UCSD-AML1 (cell line): ENCODE measurements around the gene MINDY4.
A peak's percentile ranks its signal among the peaks of the same experiment; 100 is the strongest.

Experiments
- DNase-seq: peaks from one replicate; lab custom pipeline; 2025; ENCODE audit not compliant: unreplicated experiment; lab: John Stamatoyannopoulos, UW

MINDY4 gene

DNA sequence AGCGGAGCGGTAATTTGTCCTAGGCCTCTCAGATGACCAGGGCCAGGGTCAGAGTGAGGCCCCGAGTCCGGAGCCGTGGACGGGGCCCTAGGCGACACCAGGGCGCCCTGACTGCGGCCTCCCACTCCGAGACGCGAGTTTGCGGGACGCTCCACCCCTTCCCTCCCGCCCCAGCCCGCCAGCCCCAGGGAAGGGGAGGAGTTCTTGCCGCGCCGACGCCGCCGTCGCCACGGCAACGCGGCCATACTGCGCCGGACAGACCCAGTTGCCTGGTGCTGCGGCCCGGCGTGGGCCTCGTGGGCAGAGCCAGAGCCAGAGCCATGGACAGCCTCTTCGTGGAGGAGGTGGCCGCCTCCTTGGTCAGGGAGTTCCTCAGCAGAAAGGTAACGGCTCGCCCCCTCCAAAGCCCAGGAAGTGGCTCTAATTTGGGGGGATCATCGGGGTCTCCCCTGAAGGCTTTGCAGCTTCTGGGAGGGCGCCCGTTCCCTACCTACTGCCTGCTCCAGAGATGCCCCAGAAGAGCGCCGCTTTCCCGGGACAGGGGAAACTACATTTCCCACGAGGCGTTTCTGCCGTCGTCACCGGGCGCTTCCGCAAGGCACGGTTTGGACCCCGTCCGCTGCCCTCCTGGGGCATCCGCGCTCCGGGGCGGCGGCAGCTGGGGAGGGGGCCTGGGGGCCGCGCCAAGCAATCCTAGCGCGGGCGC, at the start of gene MINDY4:
Gene MINDY4 (plus strand): TSS at position 244 of the 706 bp plus-strand sequence. CDS start 77 bp downstream, at position 321.
- DNase-seq: no peak

DNA sequence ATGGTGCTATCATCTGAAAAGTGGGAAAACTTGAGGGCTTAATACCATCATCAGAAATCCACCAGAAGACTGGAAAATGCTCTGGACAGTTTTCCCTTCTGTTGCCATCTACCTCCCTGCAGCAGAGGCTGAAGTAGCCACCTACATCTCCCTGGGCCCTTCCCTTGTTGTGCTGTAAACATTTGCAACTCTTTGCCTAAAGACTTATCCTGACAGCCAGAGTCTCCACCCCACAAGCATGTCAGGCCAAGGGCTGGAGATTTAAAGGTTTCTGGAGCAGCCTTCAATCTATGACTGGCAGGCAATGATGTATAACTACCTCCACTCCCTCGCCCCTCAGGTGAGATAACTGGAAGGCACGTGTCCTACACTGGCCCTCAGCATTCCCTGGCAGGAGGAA, 49.0 kb upstream of the MINDY4 start:
- DNase-seq: no peak

DNA sequence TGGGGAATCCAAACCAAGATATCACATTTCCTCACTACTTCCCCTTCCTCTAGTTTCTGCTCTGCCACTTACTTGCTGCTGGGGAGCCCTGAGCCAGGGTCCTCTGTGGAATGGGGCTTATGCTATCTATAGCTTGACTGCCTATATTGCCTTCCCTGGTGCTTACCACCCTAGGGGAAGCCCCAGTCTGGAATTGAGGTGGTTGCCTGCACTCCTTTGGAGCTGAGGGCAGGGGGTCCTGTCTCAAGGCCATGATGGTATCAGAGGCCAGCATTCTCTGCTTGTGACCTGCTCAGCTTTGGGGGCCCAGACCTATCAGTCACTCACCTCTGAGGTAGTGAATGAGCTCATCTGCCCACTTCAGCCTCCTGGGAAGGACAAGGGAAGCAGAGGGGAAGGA, 48.5 kb upstream of the MINDY4 start:
- DNase-seq: no peak

DNA sequence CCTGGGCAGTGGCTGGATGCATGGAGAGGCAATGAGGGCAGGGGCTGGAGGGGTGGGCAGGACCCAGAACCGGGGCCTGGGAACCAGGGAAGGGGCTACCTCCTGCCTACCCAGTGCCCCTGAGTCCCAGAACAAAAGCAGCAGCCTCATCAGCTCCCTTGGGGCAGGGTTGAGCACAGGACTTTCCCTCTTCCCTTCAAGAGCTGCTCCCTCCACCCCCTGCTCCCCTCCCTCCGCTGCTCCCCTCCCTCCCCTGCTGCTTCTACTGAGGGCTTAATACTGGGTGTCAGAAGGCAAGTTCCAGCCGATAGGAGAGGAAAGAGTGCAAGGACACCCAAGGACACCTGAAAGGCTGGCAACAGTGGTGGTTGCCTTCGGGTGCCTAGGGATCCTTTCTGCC, 47.4 kb upstream of the MINDY4 start:
- no peak for DNase-seq

DNA sequence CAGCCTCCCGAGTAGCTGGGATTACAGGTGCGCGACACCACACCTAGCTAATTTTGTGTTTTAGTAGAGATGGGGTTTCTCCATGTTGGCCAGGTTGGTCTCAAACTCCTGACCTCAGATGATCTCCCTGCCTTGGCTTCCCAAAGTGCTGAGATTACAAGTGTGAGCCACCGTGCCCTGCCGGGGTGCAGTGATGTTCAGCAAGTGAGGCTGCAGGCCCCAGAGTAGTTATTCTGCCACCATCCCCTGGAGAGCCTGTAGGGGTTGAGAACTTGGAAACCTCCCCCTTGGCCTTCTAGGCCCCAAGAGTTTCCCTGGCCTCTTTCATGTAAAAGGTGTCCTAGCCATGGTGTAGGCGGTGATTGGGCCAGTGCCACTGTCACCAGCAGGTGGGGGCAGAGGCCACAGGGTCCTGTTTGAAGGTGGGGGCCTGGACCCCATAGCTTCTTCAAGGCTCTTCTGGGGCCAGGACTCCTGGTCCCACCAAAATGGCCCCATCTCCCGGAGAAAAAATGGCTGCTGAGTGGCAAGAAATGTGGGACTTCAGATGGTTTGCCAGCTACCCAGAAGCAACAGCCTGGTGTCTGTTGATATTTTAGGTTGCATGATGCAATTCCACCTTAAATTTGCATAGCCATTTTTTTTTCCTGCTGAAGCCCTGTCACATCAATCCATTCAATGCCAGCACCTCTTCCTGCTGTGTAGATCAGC, 44.8 kb upstream of the MINDY4 start:
- DNase-seq: no peak

DNA sequence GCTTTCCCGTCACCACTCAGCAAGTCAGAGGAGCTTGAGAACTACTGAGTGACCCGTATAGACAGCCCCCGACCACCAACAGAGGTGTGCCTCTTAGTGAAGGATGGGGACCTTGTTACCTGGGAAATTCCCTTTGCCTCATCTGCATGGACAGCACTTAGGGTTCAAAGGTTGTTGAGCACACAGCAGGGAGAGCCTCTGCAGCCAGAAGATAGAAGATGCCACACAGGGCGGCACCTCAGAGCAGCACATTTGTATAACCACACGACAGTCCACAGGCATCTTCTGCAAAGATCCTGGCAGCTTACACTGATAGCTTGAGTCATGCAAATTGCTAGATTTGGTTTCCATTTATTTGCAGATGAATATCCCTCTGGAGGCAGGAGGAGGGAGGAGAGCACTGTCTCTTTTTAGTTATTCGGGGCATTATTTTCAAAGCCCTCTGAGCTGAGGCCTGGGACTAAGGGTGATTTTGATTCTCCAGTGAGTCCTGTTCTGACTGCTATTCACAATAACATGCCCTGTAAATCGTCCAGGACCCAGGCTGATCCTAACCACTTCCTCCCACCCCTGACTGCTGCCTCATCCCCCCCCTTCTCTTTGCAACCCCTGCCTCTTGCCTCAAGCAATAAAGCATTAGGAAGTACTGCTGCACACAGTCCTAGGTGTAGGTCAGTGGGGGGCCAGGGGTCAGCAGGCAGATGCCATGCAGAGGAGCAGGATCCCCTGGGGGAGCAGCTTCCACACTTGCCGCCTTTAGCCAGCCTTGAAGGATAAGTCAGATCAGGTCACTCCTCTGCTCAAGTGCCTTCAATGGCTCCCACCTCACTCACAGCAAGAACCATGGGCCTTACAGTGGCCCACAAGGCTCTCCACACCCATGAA, 43.9 kb upstream of the MINDY4 start:
- peak; percentile 7 for DNase-seq

DNA sequence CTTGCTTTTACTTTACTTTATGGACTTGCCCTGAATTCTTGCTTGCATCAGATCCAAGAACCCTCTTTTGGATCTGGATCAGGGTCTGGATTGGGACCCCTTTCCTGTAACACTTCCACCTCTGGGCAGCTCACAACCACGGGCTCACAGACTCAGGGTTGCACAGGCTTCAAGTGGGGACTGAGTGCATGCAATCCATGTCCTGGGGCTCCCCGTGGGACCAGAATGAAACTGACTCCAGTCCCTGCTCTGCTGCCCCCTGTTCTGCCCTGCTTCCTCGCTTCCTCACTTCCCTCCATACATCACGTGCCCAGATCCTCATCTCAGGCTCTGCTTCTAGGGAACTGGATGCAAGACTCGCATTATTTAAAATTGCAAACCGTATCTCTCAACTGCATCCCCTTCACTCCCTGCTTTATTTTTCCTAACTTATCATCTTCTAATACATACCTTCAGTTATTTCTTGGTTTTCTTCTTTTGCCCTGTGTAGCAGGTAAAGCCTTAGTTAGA, 42.6 kb upstream of the MINDY4 start:
- no peak for DNase-seq

DNA sequence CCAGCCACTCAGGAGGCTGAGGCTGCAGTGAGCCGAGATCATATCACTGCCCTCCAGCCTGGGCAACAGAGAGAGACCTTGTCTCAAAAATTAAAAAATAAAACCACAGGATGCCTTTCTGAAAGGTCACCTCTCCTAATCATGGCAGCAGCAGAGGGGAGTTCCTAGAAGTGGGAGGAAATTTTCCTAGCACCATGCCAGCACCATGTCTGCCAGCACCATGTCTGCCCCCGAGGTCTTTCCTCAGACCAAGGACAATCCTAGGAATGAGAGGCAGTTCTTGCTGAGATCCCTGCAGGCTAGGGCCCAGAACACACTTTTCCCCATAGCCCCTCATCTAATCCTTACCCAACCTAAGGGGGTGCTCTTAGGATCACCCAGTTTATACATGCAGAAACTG, 41.6 kb upstream of the MINDY4 start:
- no peak for DNase-seq

DNA sequence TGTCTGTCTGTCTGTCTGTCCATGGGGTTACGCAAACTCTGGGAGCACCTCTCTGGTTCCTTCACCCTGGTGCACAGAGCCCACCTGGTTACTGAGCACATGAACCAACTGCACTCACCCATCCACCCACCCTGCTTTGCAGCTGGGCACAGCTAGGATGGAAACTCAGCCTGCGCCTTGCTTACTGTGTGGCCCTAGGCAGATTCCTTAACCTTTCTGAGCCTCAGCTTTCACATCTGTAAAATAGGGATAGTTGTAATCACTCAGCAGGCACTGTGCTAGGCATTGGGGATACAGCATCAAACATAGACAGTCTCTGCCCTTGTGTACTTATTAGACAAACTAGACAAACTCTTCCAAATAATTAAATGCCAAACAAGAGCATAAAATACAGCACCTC, 41.1 kb upstream of the MINDY4 start:
- no peak for DNase-seq

DNA sequence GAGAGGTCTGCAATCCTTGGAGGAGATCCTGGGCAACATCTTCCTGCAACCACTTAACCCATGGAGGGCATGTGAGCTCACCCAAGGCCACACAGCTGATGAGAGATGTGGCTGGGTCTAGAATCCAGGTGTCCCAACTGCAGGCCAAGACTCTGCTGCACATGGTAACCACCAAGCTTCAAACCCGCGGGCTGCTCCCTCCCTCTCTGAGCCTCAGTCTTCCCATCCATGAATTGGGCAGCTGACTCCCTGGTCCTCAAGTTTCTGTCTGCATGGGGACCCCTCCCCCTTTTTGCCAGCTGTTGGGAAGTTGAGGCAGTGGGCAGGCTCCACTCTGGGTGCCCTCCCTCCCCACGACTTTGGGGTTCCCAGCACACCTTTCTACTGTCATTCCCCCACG, 40.2 kb upstream of the MINDY4 start:
- no peak for DNase-seq

DNA sequence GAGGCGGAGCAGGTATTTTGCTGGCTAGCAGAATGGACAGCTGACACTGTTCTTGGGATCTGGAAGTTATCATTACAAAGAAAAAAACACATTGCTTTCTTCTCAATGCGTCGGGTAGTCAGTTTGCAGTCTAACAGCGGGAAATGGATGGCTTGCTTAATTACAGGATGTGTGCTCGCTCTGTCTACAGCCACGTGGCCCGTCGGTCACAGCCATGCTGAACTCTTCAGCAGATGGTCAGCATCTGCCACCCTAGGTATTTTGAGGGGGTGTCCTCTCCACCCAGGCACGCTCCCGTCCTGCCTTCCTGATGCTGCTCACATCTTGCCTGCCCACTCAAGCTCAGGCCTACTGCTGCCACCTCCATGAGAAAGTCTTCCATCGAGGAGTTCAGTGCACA, 39.6 kb upstream of the MINDY4 start:
- no peak for DNase-seq

DNA sequence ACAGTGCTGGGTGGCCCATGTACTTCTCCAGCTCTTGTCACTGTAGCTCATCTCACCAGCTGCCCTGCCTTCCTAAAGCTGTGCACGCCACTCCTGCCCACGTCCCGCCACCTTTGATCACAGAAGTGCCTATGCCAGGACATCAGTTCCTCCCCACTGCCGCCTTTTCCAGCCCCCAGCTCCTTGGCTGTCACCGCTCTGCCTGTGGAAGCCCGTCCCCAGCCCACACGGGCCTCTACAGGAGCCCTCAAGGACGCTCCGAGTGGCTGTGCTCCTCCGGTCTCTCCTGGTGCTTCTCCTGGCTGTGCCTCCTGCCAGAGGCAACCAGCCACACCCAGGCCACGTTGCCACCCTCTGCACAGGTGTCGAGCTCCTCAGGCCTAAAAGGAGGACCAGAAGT, 38.6 kb upstream of the MINDY4 start:
- DNase-seq: no peak

DNA sequence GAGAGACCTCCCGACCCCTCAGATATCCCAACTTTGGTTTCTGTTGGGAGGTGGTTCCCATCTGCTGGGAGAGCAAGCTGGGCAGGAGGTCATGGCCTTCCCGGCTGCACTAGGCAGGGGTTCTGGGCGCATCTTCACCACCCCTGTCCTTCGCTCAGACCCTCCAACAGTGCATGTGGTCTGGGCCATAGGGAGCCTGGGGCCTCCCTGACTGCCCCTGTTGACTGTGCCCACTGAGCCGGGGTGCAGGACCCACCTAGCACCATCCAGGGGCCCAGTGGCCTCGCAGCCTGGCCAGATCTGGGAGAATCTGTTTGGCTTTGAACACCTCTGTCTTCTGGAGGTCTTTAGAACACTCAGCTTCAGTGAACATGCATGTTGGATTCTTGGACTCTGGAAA, 38.0 kb upstream of the MINDY4 start:
- DNase-seq: no peak

DNA sequence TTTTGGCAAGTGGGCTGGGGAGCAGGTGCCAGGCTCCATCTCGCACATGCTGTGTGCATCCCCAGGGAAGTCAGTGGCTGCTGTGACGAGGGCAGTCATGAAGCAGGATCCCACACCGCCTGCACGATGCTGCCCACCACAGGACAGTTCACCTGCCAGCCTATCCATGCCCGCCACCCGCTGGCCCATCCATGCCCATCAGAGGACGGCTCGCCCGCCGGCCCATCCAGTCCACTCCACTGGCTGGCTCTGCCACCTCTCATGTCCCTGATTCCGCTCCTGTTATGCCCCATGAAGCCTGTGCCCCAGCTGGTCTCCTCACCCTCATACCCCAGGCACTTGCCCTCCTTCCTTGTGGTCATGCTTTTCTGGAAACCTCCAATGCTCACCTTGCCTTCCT, 37.5 kb upstream of the MINDY4 start:
- DNase-seq: no peak

DNA sequence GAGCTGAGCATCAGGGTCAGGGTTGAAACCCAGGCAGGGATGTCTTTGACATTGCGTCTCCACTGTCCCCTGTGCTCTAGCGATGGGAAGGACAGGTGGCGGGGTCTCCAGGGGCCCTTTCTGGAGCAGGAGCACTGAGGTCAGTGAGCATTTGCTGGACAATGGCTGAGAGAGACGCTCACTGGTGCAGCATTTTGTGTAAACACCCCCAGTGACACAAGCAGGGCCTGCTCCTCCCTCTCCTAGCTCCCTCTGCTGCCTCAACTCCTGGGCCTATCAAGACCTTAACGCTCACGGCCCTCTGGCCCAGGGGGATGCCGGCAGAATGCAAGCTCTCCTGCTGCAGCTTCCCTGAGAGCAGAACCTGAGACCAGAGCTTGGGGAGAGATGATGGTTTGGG, 36.7 kb upstream of the MINDY4 start:
- no peak for DNase-seq

DNA sequence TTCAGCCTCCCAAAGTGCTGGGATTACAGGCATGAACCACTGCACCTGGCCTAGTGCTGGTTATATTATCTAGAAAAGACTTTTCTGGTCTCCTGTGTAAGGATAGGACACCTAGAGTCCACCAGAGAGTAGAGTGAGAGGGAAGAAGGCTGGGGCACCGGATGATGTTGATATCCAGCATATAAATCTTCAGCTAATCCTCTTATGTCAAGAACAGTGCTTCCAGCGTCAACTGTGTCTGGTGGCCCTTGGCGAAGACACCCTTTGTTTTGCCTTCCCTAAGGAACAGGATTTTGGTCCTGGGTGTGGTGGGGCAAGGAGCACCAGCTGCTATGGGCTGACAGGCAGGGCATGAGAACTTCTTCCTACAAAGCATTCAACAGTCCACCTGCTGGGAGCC, 35.6 kb upstream of the MINDY4 start:
- DNase-seq: no peak

DNA sequence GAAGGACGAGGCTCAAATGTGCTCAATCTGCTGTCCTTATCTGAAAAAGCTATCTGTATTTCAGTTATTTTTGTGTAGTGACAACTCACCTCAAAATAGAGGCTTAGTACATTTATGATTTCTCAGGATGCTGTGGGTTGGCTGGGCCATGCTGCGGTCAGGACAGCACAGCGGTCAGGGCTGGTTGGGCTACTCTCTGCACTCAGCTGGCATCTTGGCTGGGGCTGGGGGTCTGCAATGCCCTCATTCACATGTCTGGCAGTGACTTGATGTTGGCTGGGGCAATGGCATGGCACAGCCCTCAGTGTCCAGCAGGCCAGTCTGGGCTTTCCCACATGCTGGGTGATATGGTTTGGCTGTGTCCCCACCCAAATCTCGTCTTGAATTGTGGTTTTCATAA, 34.9 kb upstream of the MINDY4 start:
- no peak for DNase-seq

DNA sequence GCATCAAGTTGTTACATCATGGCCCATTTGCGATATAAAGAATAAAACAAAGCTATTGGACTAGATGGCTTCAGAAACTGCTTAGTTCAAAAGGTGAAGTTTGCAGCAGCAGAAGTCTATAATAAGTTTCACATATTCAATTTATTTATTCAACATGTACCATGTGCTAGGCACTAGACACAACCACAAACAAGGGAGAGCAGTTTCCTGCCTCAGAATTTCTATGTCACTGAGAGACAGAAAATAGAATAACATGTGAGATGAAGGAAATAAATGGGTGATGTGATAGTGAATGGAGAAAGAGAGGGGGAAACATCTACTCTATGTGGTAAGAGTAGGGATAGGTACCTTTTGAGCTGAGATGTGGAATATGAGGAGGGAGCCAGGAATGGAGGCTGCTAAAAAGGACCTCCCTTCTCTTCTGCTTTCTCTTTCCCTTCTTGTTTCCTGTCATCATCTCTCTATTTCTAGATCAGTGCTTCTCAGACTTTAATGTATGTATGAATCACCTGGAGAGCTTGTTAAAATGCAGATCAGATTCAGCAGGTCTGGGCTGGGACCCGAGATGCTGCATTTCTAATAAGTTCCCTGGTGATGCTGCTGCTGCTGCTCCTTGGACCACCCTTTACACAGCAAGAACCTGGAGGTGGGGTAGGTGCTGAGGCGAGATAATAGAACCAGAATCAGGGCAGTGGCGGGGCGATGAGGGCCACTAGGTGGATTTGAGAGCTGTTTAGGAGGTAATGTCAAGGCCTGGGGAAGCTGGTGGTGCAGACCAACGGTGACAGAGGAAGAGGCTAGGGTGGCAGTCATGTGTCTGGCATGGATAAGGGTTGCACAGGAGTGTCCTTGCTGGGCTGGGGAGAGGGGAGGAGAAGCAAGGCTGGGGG, 32.9 kb upstream of the MINDY4 start:
- DNase-seq: no peak

DNA sequence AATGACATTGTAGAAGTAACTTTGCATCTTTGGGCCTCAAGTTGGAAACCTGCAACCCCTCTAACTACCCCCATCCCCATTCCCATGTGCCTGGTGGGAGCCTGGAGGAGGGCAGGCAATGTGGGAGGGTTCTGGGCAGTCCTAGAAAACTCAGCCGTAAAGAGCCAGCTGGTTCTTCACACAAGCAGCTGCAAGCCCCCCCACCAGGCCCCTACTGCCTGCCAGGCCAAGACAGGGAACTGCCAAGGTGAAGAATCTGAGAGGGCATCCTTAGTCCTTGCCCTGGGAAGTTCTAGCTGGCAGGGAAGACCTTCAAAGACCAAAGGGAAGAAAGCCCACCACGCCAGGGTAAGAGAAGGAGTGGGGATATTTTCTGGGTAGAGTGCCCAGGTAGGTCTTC, 31.5 kb upstream of the MINDY4 start:
- no peak for DNase-seq

DNA sequence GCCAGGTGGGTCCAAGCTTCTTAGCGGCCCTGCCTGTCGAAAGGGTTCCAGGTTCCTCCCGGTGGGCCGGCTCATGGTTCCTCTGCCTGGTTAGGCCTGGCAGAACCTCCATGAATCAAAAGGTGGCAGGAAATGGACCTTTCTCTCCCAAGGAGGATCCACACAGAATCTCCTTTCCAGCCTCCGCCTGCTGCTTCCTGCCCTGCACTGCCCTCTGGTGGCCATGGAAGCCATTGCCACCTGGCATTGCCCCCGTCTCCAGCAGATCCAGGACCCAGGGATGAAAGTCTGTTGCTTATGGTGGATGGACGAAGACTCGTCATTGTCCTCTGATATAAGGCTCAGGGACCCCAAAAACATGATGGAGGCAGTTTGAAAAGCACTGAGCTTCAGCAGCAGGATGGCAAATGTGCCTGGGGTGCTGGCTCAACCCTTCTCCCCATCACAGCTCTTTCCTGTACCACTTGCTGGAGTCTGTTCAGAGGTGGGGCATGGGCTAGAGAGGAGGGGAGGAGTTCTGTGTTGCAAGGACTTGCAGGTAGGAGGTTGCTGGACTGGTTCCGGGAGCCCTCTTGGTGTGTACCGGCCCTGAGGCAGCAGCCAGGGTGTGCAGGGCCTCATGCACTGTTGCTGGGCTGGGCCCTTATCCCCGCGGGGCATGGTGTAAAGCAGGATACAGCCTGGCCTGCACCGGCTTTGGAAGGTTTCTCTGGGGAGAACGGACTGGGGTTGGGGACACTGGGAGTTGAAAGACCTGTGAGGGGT, 30.6 kb upstream of the MINDY4 start:
- peak; percentile 30 for DNase-seq
